Brain pericyte (primary cell): ENCODE data around the gene NFATC2IP.
"Not testable (repeated sequence)": the region's sequence is repeated elsewhere in the genome, so short reads cannot be mapped to it uniquely, and the experiment has no call there.

ENCODE experiments used
- DNase-seq: peaks from one replicate; pipeline ENCODE4 v3.0.0-alpha.2; 2012; ENCODE audit warnings: low read depth, low spot score

Gene NFATC2IP

GRCh38 chr16:28991687-28992086, 41.0 kb downstream of the NFATC2IP start:
- DNase-seq: no peak

- DNase-seq: no peak
Measured at GRCh38 chr16:28992496-28992895, 41.8 kb downstream of the NFATC2IP start.

GRCh38 chr16:28998837-28999236, 48.1 kb downstream of the NFATC2IP start:
- DNase-seq: no peak

GRCh38 chr16:28999577-28999976, 48.8 kb downstream of the NFATC2IP start:
- DNase-seq: no peak

- DNase-seq: no peak
Measured at GRCh38 chr16:29000019-29000418, 49.3 kb downstream of the NFATC2IP start.

- not testable (repeated sequence) for DNase-seq
Measured at GRCh38 chr16:29004496-29005139, 53.9 kb downstream of the NFATC2IP start.

- no peak for DNase-seq
Measured at GRCh38 chr16:29007730-29008593, 57.2 kb downstream of the NFATC2IP start.

GRCh38 chr16:29009050-29009837, 58.5 kb downstream of the NFATC2IP start:
- no peak for DNase-seq

- DNase-seq: no peak
Measured at GRCh38 chr16:29009838-29010166, 59.1 kb downstream of the NFATC2IP start.

GRCh38 chr16:29011112-29011511, 60.4 kb downstream of the NFATC2IP start:
- DNase-seq: no peak

GRCh38 chr16:29011851-29012250, 61.1 kb downstream of the NFATC2IP start:
- DNase-seq: no peak

GRCh38 chr16:29012913-29013553, 62.3 kb downstream of the NFATC2IP start:
- DNase-seq: no peak

- no peak for DNase-seq
Measured at GRCh38 chr16:29014561-29015069, 63.9 kb downstream of the NFATC2IP start.
